ENCODE data around the gene C6orf15. TPM values are rescaled to one million over a fixed set of nuclear protein-coding genes. Genes with fewer than 3 reads are reported as not detected.

Gene C6orf15
- total RNA-seq, 1 experiment from 2014 or later, result not detected

Other genes with a start within 250 kb of the C6orf15 start
- gene DDR1, start 228.1 kb downstream of the C6orf15 start, total RNA-seq (2021), result 195 to 230 TPM (median 203 TPM) in 3 replicates
- gene GTF2H4, start 204.4 kb downstream of the C6orf15 start, total RNA-seq (2021), result 46.2 to 49.7 TPM (median 49.2 TPM) in 3 replicates
- 65.6 to 74.1 TPM (median 69.9 TPM) in 3 replicates for gene VARS2, start 198.3 kb downstream of the C6orf15 start, total RNA-seq (2021)
- gene SFTA2, start 180.4 kb downstream of the C6orf15 start, total RNA-seq (2021), result 0.66 to 0.80 TPM in 2 of 3 replicates, not detected in the other
- gene MUCL3, start 171.6 kb downstream of the C6orf15 start, total RNA-seq (2021), result 0.15 to 0.21 TPM (median 0.18 TPM) in 3 replicates
- gene MUC21, start 128.9 kb downstream of the C6orf15 start, total RNA-seq (2021), result not detected in 3 replicates
- gene MUC22, start 102.1 kb downstream of the C6orf15 start, total RNA-seq (2021), result not detected in 3 replicates
- gene PSORS1C1, start 2.2 kb upstream of the C6orf15 start, total RNA-seq (2021), result 0.11 to 0.66 TPM (median 0.34 TPM) in 3 replicates
- gene CDSN, start 7.9 kb upstream of the C6orf15 start, total RNA-seq (2021), result not detected in 3 replicates
- 0.55 to 0.85 TPM (median 0.78 TPM) in 3 replicates for gene PSORS1C2, start 26.5 kb upstream of the C6orf15 start, total RNA-seq (2021)
- gene CCHCR1, start 45.2 kb upstream of the C6orf15 start, total RNA-seq (2021), result 58.7 to 62.6 TPM (median 61.4 TPM) in 3 replicates
- 10.2 to 12.7 TPM (median 10.7 TPM) in 3 replicates for gene TCF19, start 46.0 kb upstream of the C6orf15 start, total RNA-seq (2021)
- 2,735 to 3,160 TPM (median 3,135 TPM) in 3 replicates for gene POU5F1, start 58.1 kb upstream of the C6orf15 start, total RNA-seq (2021)
- gene HLA-C, start 159.5 kb upstream of the C6orf15 start, total RNA-seq (2021), result 82.9 to 107 TPM (median 106 TPM) in 3 replicates
- gene HLA-B, start 244.6 kb upstream of the C6orf15 start, total RNA-seq (2021), result 124 to 149 TPM (median 141 TPM) in 3 replicates

Data from WTC11 (cell line).